Stimulated activated CD4-positive, alpha-beta T cell treated with anti-CD3 and anti-CD28 coated beads, Interleukin-1b, Interleukin-23, amount 100 ng/mL, for 1 hour (primary cell): Measurements from ENCODE around the gene TMEM266.

ENCODE experiments used
- DNase-seq, 2 donors: peaks; one replicate each; pipeline ENCODE4 v3.0.0-alpha.2; 2020; ENCODE audit warnings: low read depth in 2 of 2

Gene TMEM266

GRCh38 chr15:76235186-76235826 lies 175.5 kb downstream of the TMEM266 start:
- DNase-seq: no peak

- no peak for DNase-seq
Observed at GRCh38 chr15:76236350-76236749, 176.6 kb downstream of the TMEM266 start.

GRCh38 chr15:76239786-76240185 lies 180.0 kb downstream of the TMEM266 start:
- no peak for DNase-seq

- DNase-seq: no peak
Observed at GRCh38 chr15:76245072-76245610, 185.4 kb downstream of the TMEM266 start.

GRCh38 chr15:76251717-76252116 lies 191.9 kb downstream of the TMEM266 start:
- DNase-seq: no peak

GRCh38 chr15:76252249-76252648 lies 192.5 kb downstream of the TMEM266 start:
- no peak for DNase-seq

GRCh38 chr15:76253691-76254473 lies 194.1 kb downstream of the TMEM266 start:
- DNase-seq: no peak
